Liver (tissue), 3 donors: ENCODE results near the gene FNIP1.

Experiments used
- CTCF ChIP-seq: fragments of 150-350 bp; IDR thresholded peaks from 2 replicates; pipeline ENCODE4 v1.5.1; 2017; ENCODE audit warnings: improper control_type of control experiment, low read depth, low read length; ENCODE audit not compliant: missing input control
- GABPA ChIP-seq, 2 donors: IDR thresholded peaks in 1 of 2; conservative IDR thresholded peaks in 1 of 2; 2 replicates each; pipeline ENCODE4 v1.6.1; 2016; ENCODE audit warnings: antibody characterized with exemption in 2 of 2, mild to moderate bottlenecking in 1 of 2, moderate library complexity in 1 of 2
- HNF4A ChIP-seq, 2 donors: conservative IDR thresholded peaks; 2 replicates each; pipeline ENCODE4 v1.6.1; 2016; ENCODE audit warnings: antibody characterized with exemption in 2 of 2, mild to moderate bottlenecking in 2 of 2
- HNF4G ChIP-seq: IDR thresholded peaks from 2 replicates; pipeline ENCODE4 v1.6.1; 2016; ENCODE audit warnings: antibody characterized with exemption
- RAD21 ChIP-seq, 2 donors: IDR thresholded peaks; 2 replicates each; pipeline ENCODE4 v1.6.1; 2016; ENCODE audit warnings: antibody characterized with exemption in 2 of 2, mild to moderate bottlenecking in 2 of 2
- TAF1 ChIP-seq: conservative IDR thresholded peaks from 2 replicates; pipeline ENCODE4 v1.6.1; 2016; ENCODE audit warnings: antibody characterized with exemption, mild to moderate bottlenecking
- ZBTB33 ChIP-seq: IDR thresholded peaks from 2 replicates; pipeline ENCODE4 v1.6.1; 2016; ENCODE audit warnings: antibody characterized with exemption
- donor health status: healthy.
- donor health status: healthy.

GRCh38 chr5:131783357-131783756 is 13.5 kb downstream of the FNIP1 start:
- TF ChIP-seq CTCF (no peak), HNF4A (conservative IDR thresholded peaks at IDR 0.05) (no peak), RAD21 (IDR thresholded peaks at IDR 0.05) (no peak), GABPA (IDR thresholded peaks at IDR 0.05 in 1 of 2, conservative IDR thresholded peaks at IDR 0.05 in 1 of 2) (no peak), TAF1 (no peak), ZBTB33 (no peak), HNF4G (no peak)
